Uterus (tissue), 2 donors: ENCODE data around the gene ADGRG7.

Source experiments
- POLR2A ChIP-seq, 2 donors: fragments of 450-650 bp; IDR thresholded peaks; one replicate each; pipeline ENCODE4 v1.6.1; 2016; ENCODE audit warnings: antibody characterized with exemption in 2 of 2, mild to moderate bottlenecking in 1 of 2, moderate library complexity in 1 of 2
- TF ChIP-seq, protein P1 (sequence below), 4 experiments: fragments of 200-600 bp in 2 of 4; fragments of 450-650 bp in 2 of 4; sonication (generic) in 2 of 4; IDR thresholded peaks; one replicate each; pipeline ENCODE4 v1.5.1; 2016 to 2019; ENCODE audit warnings: antibody characterized with exemption in 4 of 4, mild to moderate bottlenecking in 2 of 4, moderate library complexity in 1 of 4

DNA sequence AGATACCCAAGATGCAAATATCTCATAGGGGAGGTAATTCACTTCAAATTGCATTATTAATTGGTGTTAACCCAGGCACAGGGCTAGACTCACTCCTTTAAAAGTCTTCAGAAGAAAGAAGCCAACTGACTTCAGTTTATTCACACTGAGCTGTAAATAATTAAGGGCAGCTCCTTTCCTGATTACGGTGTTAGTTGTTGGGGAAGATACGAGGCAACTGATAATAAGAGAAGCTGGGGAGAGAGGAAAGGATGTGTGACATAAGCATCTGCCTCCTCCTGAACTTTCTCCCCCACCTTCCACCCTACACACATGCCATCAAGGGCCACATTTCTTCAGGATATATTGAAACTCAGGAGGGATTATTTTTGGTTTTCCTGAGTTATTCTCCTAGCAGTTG, 47.5 kb downstream of the ADGRG7 start:
- TF ChIP-seq, protein P1, sequence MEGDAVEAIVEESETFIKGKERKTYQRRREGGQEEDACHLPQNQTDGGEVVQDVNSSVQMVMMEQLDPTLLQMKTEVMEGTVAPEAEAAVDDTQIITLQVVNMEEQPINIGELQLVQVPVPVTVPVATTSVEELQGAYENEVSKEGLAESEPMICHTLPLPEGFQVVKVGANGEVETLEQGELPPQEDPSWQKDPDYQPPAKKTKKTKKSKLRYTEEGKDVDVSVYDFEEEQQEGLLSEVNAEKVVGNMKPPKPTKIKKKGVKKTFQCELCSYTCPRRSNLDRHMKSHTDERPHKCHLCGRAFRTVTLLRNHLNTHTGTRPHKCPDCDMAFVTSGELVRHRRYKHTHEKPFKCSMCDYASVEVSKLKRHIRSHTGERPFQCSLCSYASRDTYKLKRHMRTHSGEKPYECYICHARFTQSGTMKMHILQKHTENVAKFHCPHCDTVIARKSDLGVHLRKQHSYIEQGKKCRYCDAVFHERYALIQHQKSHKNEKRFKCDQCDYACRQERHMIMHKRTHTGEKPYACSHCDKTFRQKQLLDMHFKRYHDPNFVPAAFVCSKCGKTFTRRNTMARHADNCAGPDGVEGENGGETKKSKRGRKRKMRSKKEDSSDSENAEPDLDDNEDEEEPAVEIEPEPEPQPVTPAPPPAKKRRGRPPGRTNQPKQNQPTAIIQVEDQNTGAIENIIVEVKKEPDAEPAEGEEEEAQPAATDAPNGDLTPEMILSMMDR (IDR thresholded peaks at IDR 0.05) = no peak
- TF ChIP-seq POLR2A (IDR thresholded peaks at IDR 0.05) = no peak
